Gastrocnemius medialis (tissue), 4 donors: Measurements from ENCODE around the gene APAF1. TPM values are rescaled to one million over a fixed set of nuclear protein-coding genes. Genes with fewer than 3 reads are reported as not detected.

Source experiments
- ATAC-seq, 2 donors: fragments of 150-250 bp; one replicate each; pipeline ENCODE4 v1.9.1; 2016
- DNase-seq, 2 donors: peaks; one replicate each; pipeline ENCODE4 v3.0.0-alpha.2; 2019
- H3K27ac ChIP-seq, 4 donors: fragments of 200-600 bp; sonication (generic); 1 replicate in 1 of 4; 2 replicates in 3 of 4; pipeline ENCODE4 v1.5.1; 2016 to 2018; ENCODE audit warnings: mild to moderate bottlenecking in 2 of 4, moderate library complexity in 1 of 4
- H3K27me3 ChIP-seq, 3 donors: fragments of 200-600 bp; sonication (generic) in 2 of 3; 1 replicate in 1 of 3; 2 replicates in 2 of 3; pipeline versions ENCODE4 v1.5.1 to v1.6.0; 2016 to 2019; ENCODE audit warnings: mild to moderate bottlenecking in 1 of 3, moderate library complexity in 1 of 3
- H3K36me3 ChIP-seq, 2 donors: fragments of 200-600 bp; sonication (generic) in 1 of 2; one replicate each; pipeline ENCODE4 v1.5.1; 2017 to 2018
- H3K4me1 ChIP-seq, 2 donors: fragments of 200-600 bp; sonication (generic) in 1 of 2; one replicate each; pipeline ENCODE4 v1.5.1; 2016 to 2017; ENCODE audit warnings: mild to moderate bottlenecking in 2 of 2
- H3K4me3 ChIP-seq, 4 donors: fragments of 200-600 bp; sonication (generic) in 3 of 4; 1 replicate in 1 of 4; 2 replicates in 3 of 4; pipeline ENCODE4 v1.5.1; 2016 to 2019; ENCODE audit warnings: mild to moderate bottlenecking in 2 of 4
- H3K9me3 ChIP-seq, 3 donors: fragments of 200-600 bp; sonication (generic) in 2 of 3; 1 replicate in 1 of 3; 2 replicates in 2 of 3; pipeline ENCODE4 v1.5.1; 2016 to 2019
- POLR2A ChIP-seq, 2 donors: fragments of 450-650 bp; IDR thresholded peaks; one replicate each; pipeline ENCODE4 v1.6.1; 2017; ENCODE audit warnings: antibody characterized with exemption in 2 of 2, mild to moderate bottlenecking in 2 of 2, moderate library complexity in 2 of 2
- in situ Hi-C, 4 donors: fragments of 200-750 bp; cut with MboI; loops; one replicate each; pipeline versions ENCODE4 v1.15.0 to v1.8.0; 2017; ENCODE audit warnings: low sequenced_read_pairs in 4 of 4
- intact Hi-C: fragments of 100-400 bp; cut with DNase I; formaldehyde crosslinking; loops from one replicate; pipeline ENCODE4 v1.15.1; 2023; ENCODE audit warnings: low total_unique reads
- total RNA-seq, 4 donors: library from RNA; depleted of rRNA; stranded (reverse); fragments of >200 nt; gene quantifications; one replicate each; pipeline versions ENCODE4 v1.1.0 to v1.2.3, GENCODE V29; 2016
- TF ChIP-seq, protein P1 (sequence below), 5 experiments: fragments of 450-650 bp in 3 of 5; fragments of 200-600 bp in 2 of 5; sonication (generic) in 2 of 5; IDR thresholded peaks in 4 of 5; conservative IDR thresholded peaks in 1 of 5; 1 replicate in 4 of 5; 2 replicates in 1 of 5; pipeline ENCODE4 v1.5.1; 2016 to 2019; ENCODE audit warnings: antibody characterized with exemption in 5 of 5, mild to moderate bottlenecking in 3 of 5, moderate library complexity in 3 of 5

The APAF1 gene
- total RNA-seq, 4 donors from 2014 or later: 5.8 to 11.5 (median 7.0) TPM

DNA sequence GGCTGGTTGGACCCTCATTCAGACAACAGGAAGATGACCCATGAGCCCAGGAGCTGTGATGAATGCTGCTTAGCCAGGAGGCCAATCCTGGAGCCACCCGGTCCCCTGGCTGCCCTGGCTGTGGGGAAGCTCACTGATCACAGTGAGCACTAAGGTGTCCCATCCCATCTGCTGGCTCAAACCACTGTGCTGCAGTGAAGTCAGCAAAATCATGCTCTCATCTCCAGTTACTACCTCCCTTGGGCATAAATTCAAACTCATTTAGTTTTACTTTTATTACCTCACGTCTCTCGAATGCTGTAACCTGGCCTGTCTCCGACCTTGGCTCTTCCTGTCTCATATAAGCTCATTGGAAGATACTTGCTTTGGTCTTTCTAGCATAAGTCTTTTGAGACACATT, 112.4 kb downstream of the APAF1 start:
- H3K4me1 ChIP-seq: peaks cover 0 to 3% of the 10 kb centered on the region in 2 donors
- ATAC-seq: peak in 1 of 2 donors; percentile 39
- TF ChIP-seq POLR2A (IDR thresholded peaks at IDR 0.05): no peak
- TF ChIP-seq, protein P1, sequence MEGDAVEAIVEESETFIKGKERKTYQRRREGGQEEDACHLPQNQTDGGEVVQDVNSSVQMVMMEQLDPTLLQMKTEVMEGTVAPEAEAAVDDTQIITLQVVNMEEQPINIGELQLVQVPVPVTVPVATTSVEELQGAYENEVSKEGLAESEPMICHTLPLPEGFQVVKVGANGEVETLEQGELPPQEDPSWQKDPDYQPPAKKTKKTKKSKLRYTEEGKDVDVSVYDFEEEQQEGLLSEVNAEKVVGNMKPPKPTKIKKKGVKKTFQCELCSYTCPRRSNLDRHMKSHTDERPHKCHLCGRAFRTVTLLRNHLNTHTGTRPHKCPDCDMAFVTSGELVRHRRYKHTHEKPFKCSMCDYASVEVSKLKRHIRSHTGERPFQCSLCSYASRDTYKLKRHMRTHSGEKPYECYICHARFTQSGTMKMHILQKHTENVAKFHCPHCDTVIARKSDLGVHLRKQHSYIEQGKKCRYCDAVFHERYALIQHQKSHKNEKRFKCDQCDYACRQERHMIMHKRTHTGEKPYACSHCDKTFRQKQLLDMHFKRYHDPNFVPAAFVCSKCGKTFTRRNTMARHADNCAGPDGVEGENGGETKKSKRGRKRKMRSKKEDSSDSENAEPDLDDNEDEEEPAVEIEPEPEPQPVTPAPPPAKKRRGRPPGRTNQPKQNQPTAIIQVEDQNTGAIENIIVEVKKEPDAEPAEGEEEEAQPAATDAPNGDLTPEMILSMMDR (IDR thresholded peaks at IDR 0.05 in 4 of 5, conservative IDR thresholded peaks at IDR 0.05 in 1 of 5): no peak
- H3K9me3 ChIP-seq: no peaks in the 10 kb centered on the region
- H3K4me3 ChIP-seq: no peak overlapping the region
- no peak overlapping the region for H3K27ac ChIP-seq
- in situ Hi-C loops (no loop called here), intact Hi-C loops (no loop called here)
- no peaks in the 10 kb centered on the region for H3K36me3 ChIP-seq
- no peak for DNase-seq
- no peaks in the 10 kb centered on the region for H3K27me3 ChIP-seq

DNA sequence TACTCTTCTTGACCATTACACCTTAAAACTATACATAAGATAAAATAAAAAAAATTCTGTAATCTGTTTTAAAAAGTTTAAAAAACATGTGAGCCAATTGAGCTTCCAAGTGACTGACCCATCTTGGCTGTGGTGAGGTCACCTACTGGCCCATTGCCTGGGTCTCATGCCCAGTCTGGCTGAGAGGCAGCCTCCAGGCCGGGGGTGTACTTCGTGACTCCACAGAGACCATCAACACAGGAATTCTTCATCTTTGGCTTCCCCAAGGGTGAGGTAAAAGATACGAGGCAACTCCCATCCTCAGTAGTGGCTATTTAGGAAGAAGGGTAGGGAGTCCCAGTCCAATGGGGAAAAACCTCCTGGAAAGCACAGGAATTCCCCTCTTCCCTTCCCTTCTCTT, 113.2 kb downstream of the APAF1 start:
- DNase-seq (no peak), ATAC-seq (no peak)
- Histone ChIP-seq H3K27ac (no peak overlapping the region), H3K27me3 (no peaks in the 10 kb centered on the region), H3K9me3 (no peaks in the 10 kb centered on the region), H3K36me3 (no peaks in the 10 kb centered on the region), H3K4me1 (peaks cover 0 to 3% of the 10 kb centered on the region in 2 donors), H3K4me3 (no peak overlapping the region)
- in situ Hi-C loops: no loop called here
- no peak for TF ChIP-seq POLR2A (IDR thresholded peaks at IDR 0.05)
- TF ChIP-seq, protein P1 (IDR thresholded peaks at IDR 0.05 in 4 of 5, conservative IDR thresholded peaks at IDR 0.05 in 1 of 5): no peak
- intact Hi-C loops: no loop called here

DNA sequence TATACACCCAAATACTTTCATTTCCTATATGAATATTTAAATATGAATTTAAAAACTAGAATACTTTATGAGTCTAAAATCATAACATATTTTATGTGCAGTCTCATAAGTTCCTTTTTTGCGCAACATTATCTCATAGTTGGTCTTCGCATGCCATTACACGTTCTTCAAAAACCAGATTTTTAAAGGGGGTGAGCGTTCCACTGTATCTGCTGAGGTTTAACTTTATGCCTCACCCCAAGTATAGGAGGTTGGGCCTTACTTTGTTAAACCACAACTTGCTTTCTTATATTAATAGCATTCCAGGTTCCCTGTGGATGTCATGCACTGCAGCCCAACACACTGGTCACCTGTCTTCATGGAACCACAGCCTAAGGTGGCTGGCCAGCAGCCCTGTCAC, 118.6 kb downstream of the APAF1 start:
- ATAC-seq (no peak), DNase-seq (no peak)
- Histone ChIP-seq H3K27ac (no peak overlapping the region), H3K27me3 (no peaks in the 10 kb centered on the region), H3K4me3 (no peak overlapping the region), H3K4me1 (no peaks in the 10 kb centered on the region), H3K9me3 (no peaks in the 10 kb centered on the region), H3K36me3 (no peaks in the 10 kb centered on the region)
- in situ Hi-C loops (no loop called here), intact Hi-C loops (no loop called here)
- no peak for TF ChIP-seq POLR2A (IDR thresholded peaks at IDR 0.05)
- TF ChIP-seq, protein P1 (IDR thresholded peaks at IDR 0.05 in 4 of 5, conservative IDR thresholded peaks at IDR 0.05 in 1 of 5): no peak

DNA sequence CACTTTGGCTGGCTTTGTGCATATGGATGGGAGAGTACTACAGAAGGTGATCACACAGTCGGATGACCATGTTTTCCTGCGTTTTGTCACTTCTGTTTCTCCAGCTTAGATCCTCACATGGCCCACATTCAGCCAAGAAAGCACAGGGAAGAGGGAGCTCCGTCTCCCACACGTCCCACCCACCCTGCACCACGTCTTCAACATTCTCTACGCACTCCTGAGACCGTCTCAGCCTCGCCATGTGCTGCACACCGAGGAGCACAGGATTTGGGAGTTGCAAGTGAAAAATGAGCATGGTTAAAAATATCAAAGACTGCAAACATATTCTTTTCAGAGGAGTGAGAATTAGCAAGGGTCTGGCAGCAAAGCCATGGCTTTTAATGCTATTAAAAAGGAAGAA, 122.2 kb downstream of the APAF1 start:
- H3K27ac ChIP-seq: no peak overlapping the region
- no peaks in the 10 kb centered on the region for H3K27me3 ChIP-seq
- no peak overlapping the region for H3K4me3 ChIP-seq
- no peak for DNase-seq
- intact Hi-C loops (no loop called here), in situ Hi-C loops (no loop called here)
- no peaks in the 10 kb centered on the region for H3K9me3 ChIP-seq
- TF ChIP-seq, protein P1 (IDR thresholded peaks at IDR 0.05 in 4 of 5, conservative IDR thresholded peaks at IDR 0.05 in 1 of 5): no peak
- no peak for TF ChIP-seq POLR2A (IDR thresholded peaks at IDR 0.05)
- no peaks in the 10 kb centered on the region for H3K4me1 ChIP-seq
- no peak for ATAC-seq
- no peaks in the 10 kb centered on the region for H3K36me3 ChIP-seq

DNA sequence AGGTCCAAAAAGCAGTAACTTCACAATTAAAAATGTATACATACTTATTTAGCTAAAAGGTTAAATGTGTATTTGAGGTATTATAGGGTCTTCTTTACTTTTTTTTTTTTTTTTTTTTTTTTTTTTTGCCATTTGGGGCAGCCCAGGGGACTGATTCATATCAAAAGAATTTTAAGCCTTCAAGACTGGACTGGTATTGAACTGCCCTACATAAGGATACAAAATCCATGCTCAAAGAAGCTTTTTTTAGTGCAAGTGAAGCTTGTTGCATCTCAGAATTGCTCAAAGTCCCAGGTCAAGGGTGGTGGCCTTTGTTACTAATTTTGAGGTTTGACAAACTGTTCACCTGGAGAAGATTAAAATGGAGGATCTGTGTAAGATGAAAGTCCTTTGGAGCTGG, 124.0 kb downstream of the APAF1 start:
- Histone ChIP-seq H3K36me3 (no peaks in the 10 kb centered on the region), H3K27me3 (no peaks in the 10 kb centered on the region), H3K27ac (no peak overlapping the region), H3K4me3 (no peak overlapping the region), H3K9me3 (no peaks in the 10 kb centered on the region), H3K4me1 (no peaks in the 10 kb centered on the region)
- ATAC-seq (no peak), DNase-seq (no peak)
- intact Hi-C loops: no loop called here
- TF ChIP-seq POLR2A (IDR thresholded peaks at IDR 0.05): no peak
- TF ChIP-seq, protein P1 (IDR thresholded peaks at IDR 0.05 in 4 of 5, conservative IDR thresholded peaks at IDR 0.05 in 1 of 5): no peak
- in situ Hi-C loops: no loop called here
